Prostate gland (tissue), 2 donors: ENCODE results near the gene SNRNP48. TPM values are rescaled to one million over a fixed set of nuclear protein-coding genes. Genes with fewer than 3 reads are reported as not detected.

Source experiments
- DNase-seq: peaks from one replicate; pipeline ENCODE4 v3.0.0-alpha.2; 2019; ENCODE audit warnings: low spot score
- H3K27ac ChIP-seq, 2 donors: fragments of 200-600 bp; sonication (generic); 2 replicates each; pipeline ENCODE4 v1.5.1; 2017 to 2019
- H3K27me3 ChIP-seq: fragments of 200-600 bp; sonication (generic); replicated peaks from 2 replicates; pipeline ENCODE4 v1.5.1; 2019; ENCODE audit not compliant: insufficient read depth
- H3K36me3 ChIP-seq, 2 donors: fragments of 200-600 bp; sonication (generic); 1 replicate in 1 of 2; 2 replicates in 1 of 2; pipeline versions ENCODE4 v1.5.1 to v1.8.1; 2017 to 2019
- H3K4me1 ChIP-seq: fragments of 200-600 bp; sonication (generic); replicated peaks from 2 replicates; pipeline ENCODE4 v1.5.1; 2019
- H3K4me3 ChIP-seq, 2 donors: fragments of 200-600 bp; sonication (generic); 2 replicates each; pipeline ENCODE4 v1.5.1; 2017 to 2019
- H3K9me3 ChIP-seq: fragments of 200-600 bp; sonication (generic); 2 replicates; pipeline ENCODE4 v1.5.1; 2017
- CTCF ChIP-seq, 4 experiments: fragments of 200-600 bp in 2 of 4; fragments of 450-650 bp in 2 of 4; sonication (generic) in 2 of 4; IDR thresholded peaks; 1 replicate in 3 of 4; 2 replicates in 1 of 4; pipeline ENCODE4 v1.5.1; 2016 to 2019; ENCODE audit warnings: antibody characterized with exemption in 4 of 4, mild to moderate bottlenecking in 2 of 4, moderate library complexity in 2 of 4
- POLR2A ChIP-seq: fragments of 450-650 bp; IDR thresholded peaks from one replicate; pipeline ENCODE4 v1.6.1; 2016; ENCODE audit warnings: antibody characterized with exemption, mild to moderate bottlenecking
- POLR2AphosphoS5 ChIP-seq: sonication (generic); formaldehyde crosslinking; IDR thresholded peaks from one replicate; pipeline ENCODE4 v1.6.1; 2017; ENCODE audit warnings: antibody characterized with exemption
- WGBS: methylation state at CpG from one replicate; pipeline ENCODE4 v1.1.5; 2018; 5-methylcytosine and 5-hydroxymethylcytosine counted together
- intact Hi-C: fragments of 100-400 bp; cut with DNase I; formaldehyde crosslinking; loops from one replicate; pipeline ENCODE4 v1.14.2; 2022
- total RNA-seq, 2 donors: library from RNA; depleted of rRNA; stranded (reverse); fragments of >200 nt; gene quantifications; one replicate each; pipeline ENCODE4 v1.1.0, GENCODE V29; 2016

Gene SNRNP48
- total RNA-seq, 2 donors from 2014 or later, result 13.1 to 19.9 TPM

- TF ChIP-seq POLR2AphosphoS5 (no peak), POLR2A (no peak), CTCF (IDR thresholded peaks at IDR 0.05) (no peak)
- no peak overlapping the region for H3K4me3 ChIP-seq
- peaks cover 9% of the 10 kb centered on the region for H3K4me1 ChIP-seq
- DNase-seq, result peak; percentile 28
- intact Hi-C loops, result no loop called here
- 57% methylated on average over 11 of the region's 11 CpGs for WGBS
- H3K9me3 ChIP-seq, result no peaks in the 10 kb centered on the region
- H3K27ac ChIP-seq, result peak overlapping the region; percentile 51 to 67
- no peaks in the 10 kb centered on the region for H3K27me3 ChIP-seq
- no peaks in the 10 kb centered on the region for H3K36me3 ChIP-seq
These were observed 34.3 kb upstream of the SNRNP48 start for GRCh38 chr6:7555671-7556070.

- 87% methylated on average over 12 of the region's 12 CpGs for WGBS
- intact Hi-C loops, result no loop called here
- Histone ChIP-seq H3K4me3 (no peak overlapping the region), H3K9me3 (no peaks in the 10 kb centered on the region), H3K27me3 (no peaks in the 10 kb centered on the region), H3K36me3 (no peaks in the 10 kb centered on the region), H3K27ac (peak overlapping the region in 1 of 2 donors; percentile 67), H3K4me1 (peaks cover 9% of the 10 kb centered on the region)
- no peak for TF ChIP-seq CTCF (IDR thresholded peaks at IDR 0.05)
- TF ChIP-seq POLR2AphosphoS5, result no peak
- no peak for TF ChIP-seq POLR2A
- no peak for DNase-seq
These were observed 33.4 kb upstream of the SNRNP48 start for GRCh38 chr6:7556394-7557106.

DNA sequence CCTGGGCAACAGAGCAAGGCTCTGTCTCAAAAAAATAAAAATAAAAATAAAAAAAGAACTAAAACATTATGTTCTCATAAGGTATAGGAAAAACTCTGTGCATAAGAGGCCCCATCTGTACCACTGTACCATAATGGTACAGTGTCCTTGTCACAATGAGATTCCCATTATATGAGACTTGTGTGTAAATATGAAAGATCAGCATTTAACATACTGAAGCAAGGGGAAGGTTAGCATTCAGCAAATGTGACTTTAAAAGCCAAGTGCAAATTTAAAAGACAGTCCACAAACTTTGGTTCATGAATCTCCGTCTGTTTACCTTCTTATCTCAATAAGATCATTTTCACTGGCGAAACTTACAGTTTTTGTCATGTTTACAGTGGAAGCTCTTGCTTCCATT is 32.3 kb upstream of the SNRNP48 start:
- no peak for DNase-seq
- H3K36me3 ChIP-seq, result no peaks in the 10 kb centered on the region
- H3K4me3 ChIP-seq, result no peak overlapping the region
- TF ChIP-seq POLR2A, result no peak
- peak; percentile 6 for TF ChIP-seq POLR2AphosphoS5
- no peak for TF ChIP-seq CTCF (IDR thresholded peaks at IDR 0.05)
- WGBS, result 32% methylated on average over 2 of the region's 2 CpGs
- H3K27me3 ChIP-seq, result no peaks in the 10 kb centered on the region
- H3K4me1 ChIP-seq, result peaks cover 9% of the 10 kb centered on the region
- H3K27ac ChIP-seq, result peak overlapping the region; percentile 61 to 67
- H3K9me3 ChIP-seq, result no peaks in the 10 kb centered on the region
- intact Hi-C loops, result no loop called here

GRCh38 chr6:7558781-7559180 is 31.2 kb upstream of the SNRNP48 start:
- intact Hi-C loops, result no loop called here
- peak overlapping the region; percentile 61 to 67 for H3K27ac ChIP-seq
- DNase-seq, result no peak
- H3K27me3 ChIP-seq, result no peaks in the 10 kb centered on the region
- WGBS, result 72% methylated on average over 4 of the region's 4 CpGs
- no peak overlapping the region for H3K4me3 ChIP-seq
- H3K36me3 ChIP-seq, result no peaks in the 10 kb centered on the region
- H3K4me1 ChIP-seq, result peaks cover 9% of the 10 kb centered on the region
- no peak for TF ChIP-seq POLR2AphosphoS5
- TF ChIP-seq CTCF (IDR thresholded peaks at IDR 0.05), result no peak
- no peaks in the 10 kb centered on the region for H3K9me3 ChIP-seq

DNA sequence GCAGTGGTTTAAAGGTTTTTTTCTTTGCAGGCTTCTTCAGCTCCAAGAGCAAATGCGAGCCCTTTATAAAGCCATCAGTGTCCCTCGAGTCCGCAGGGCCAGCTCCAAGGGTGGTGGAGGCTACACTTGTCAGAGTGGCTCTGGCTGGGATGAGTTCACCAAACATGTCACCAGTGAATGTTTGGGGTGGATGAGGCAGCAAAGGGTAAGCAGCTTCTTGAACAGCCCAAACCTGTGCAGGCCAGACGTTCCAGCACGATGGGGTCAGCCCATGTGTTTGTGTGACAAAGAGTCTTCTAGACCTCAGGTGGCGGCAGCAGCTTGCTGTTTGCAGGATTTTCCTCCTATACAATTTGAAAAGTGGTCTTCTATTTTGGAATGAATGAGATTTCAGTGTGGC is 30.8 kb upstream of the SNRNP48 start:
- Histone ChIP-seq H3K27ac (peak overlapping the region; percentile 61 to 67), H3K4me1 (peaks cover 9% of the 10 kb centered on the region), H3K36me3 (no peaks in the 10 kb centered on the region), H3K27me3 (no peaks in the 10 kb centered on the region), H3K4me3 (no peak overlapping the region), H3K9me3 (no peaks in the 10 kb centered on the region)
- no peak for TF ChIP-seq CTCF (IDR thresholded peaks at IDR 0.05)
- no peak for TF ChIP-seq POLR2A
- TF ChIP-seq POLR2AphosphoS5, result no peak
- intact Hi-C loops, result no loop called here
- no peak for DNase-seq
- WGBS, result 67% methylated on average over 6 of the region's 6 CpGs
